NCI-H748 (cell line): Measurements from ENCODE around the gene SESN3.

Source experiments
- DNase-seq: peaks from one replicate; lab custom pipeline; 2025; ENCODE audit not compliant: unreplicated experiment; lab: John Stamatoyannopoulos, UW

SESN3 gene

DNA sequence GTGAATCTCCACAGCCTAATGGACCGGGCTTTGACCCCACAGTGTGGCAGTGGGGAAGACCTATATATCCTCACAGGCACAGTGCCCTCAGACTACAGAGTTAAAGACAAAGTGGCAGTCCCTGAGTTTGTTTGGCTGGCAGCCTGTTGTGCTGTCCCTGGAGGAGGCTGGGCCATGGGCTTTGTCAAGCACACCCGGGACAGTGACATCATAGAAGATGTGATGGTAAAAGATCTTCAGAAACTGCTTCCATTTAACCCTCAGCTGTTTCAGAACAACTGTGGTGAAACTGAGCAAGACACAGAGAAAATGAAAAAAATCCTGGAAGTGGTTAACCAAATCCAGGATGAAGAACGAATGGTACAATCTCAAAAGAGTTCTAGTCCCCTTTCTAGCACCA is 102.4 kb downstream of the SESN3 start:
- DNase-seq: no peak

GRCh38 chr11:95123556-95123955 is 107.4 kb downstream of the SESN3 start:
- DNase-seq: no peak

DNA sequence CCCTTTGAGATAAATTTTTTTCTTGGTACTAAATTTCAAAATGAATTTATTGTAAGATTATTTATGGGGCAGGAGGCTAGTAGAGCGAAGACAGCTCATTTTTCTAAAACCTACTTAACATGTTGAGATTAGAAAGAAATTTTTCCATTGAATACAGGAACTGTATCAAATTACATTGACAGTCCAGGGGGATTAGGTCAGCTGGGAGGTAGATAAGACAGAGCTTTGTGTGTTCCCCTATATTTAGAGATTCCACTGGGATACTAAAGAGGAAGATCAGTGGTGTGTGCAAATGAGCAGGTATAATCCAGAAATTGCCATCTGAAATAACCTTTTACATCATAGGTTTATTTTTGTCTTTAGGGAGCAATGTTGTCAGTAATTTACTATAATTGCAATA is 109.3 kb downstream of the SESN3 start:
- DNase-seq: no peak

DNA sequence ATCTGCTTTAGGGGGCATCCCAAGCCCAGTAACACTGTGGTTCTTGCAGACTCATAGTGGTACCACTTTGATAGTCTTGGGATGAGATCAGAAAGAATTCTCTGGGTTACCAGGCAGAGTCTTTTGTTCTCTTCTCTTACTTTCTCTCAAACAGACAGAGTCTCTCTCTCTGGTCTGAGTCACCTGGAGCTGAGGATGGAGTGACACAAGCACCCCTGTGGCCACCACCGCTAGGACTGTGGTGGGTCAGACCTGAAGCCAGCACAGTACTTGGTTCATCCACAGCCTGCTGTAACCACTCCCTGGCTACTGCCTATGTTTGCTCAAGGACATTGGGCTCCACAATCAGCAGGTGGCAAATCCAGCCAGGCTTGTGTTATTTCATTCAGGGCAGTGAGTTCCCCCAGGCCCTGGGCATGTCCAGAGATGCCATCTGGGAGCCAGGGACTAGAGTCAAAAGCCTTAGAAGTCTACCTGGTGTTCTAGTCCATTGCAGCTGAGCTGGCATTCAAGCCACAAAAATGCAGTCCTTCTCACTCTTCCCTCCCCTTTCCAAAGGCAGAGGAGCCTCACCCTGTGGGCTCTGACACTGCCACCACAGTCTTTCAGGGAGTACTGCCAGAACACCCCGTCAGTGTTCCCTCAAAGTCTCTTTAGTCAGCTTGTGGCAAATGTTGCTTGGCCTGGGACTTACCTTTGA is 111.5 kb downstream of the SESN3 start:
- no peak for DNase-seq

DNA sequence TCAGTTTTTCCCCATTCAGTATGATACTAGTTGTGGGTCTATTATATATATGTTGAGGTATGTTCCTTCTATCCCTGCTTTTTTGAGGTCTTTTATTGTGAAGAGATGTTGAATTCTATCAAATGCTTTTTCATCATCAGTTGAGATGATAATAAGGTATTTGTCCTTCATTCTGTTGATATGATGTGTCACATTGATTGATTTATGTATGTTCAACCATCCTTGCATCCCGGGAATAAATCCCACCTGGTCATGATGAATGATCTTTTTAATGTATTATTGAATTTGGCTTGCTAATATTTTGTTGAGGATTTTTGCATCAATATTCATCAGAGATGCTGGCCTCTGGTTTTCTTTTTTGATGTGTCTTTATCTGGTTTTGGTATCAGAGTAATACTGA is 115.4 kb downstream of the SESN3 start:
- DNase-seq: no peak
